ENCODE measurements around the gene NACC2.

Gene NACC2

GRCh38 chr9:136012651-136013050 lies 82.4 kb downstream of the NACC2 start:
- H3K4me3 ChIP-seq (ENCODE audit: low read depth in 1 of 2, low read length in 2 of 2), result no peak overlapping the region
- peaks cover 2 to 39% of the 10 kb centered on the region in 2 donors for H3K36me3 ChIP-seq (ENCODE audit: control insufficient read depth in 1 of 2, insufficient read depth in 2 of 2, low read length in 2 of 2)
- H3K27me3 ChIP-seq (ENCODE audit: low read depth, low read length), result no peaks in the 10 kb centered on the region
- H3K27ac ChIP-seq (ENCODE audit: low read length), result no peak overlapping the region
- H3K9me3 ChIP-seq (ENCODE audit: control insufficient read depth in 1 of 2, low read length in 2 of 2), result no peaks in the 10 kb centered on the region
- H3K4me1 ChIP-seq (ENCODE audit: control insufficient read depth in 1 of 2, insufficient read depth in 2 of 2, low read length in 2 of 2), result peaks cover 0 to 26% of the 10 kb centered on the region in 2 donors

DNA sequence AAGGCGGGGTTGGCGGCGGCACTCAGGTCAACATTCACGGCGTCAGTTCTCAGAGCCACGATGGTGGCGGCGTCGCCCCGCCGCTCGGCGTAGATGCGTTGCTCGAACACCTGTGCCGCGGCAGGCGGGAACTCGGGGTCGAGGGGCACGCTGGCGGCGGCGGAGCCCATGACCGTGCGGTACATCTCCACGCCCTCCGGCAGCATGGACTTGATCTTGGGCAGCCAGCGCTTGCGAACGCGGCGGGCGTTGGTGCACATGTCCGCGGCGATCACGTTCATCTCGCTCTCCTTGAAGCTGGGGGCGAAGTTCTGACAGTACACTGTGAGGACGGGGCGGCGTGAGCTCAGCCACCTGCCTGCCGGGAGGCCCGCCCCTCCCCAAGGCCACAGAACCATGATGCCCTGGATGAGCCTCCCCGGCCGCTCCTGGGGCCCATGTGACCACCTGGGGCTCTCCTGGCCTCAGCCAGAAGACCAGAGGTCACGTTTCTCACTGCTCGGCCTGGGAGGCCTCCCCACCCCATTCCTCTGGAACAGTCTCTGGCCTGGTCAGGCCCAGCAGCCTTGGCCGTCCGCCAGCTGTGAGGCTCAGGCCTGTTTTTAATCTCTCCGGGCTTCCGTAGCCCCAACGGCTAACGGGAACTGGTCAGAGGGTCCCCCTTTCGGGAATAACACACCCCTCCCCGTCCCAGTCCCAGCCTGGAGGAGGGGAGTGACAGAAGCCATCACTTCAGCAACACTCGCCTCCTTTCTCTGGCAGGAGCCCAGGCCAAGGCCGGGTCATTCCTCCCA lies 83.2 kb downstream of the NACC2 start:
- Histone ChIP-seq H3K4me3 (ENCODE audit: low read depth in 1 of 2, low read length in 2 of 2) (no peak overlapping the region), H3K27ac (ENCODE audit: low read length) (no peak overlapping the region), H3K27me3 (ENCODE audit: low read depth, low read length) (no peaks in the 10 kb centered on the region), H3K4me1 (ENCODE audit: control insufficient read depth in 1 of 2, insufficient read depth in 2 of 2, low read length in 2 of 2) (peaks cover 0 to 30% of the 10 kb centered on the region in 2 donors), H3K9me3 (ENCODE audit: control insufficient read depth in 1 of 2, low read length in 2 of 2) (no peaks in the 10 kb centered on the region), H3K36me3 (ENCODE audit: control insufficient read depth in 1 of 2, insufficient read depth in 2 of 2, low read length in 2 of 2) (peaks cover 2 to 39% of the 10 kb centered on the region in 2 donors)

GRCh38 chr9:136011376-136011702 lies 83.8 kb downstream of the NACC2 start:
- H3K4me3 ChIP-seq (ENCODE audit: low read depth in 1 of 2, low read length in 2 of 2), result no peak overlapping the region
- no peak overlapping the region for H3K27ac ChIP-seq (ENCODE audit: low read length)
- H3K9me3 ChIP-seq (ENCODE audit: control insufficient read depth in 1 of 2, low read length in 2 of 2), result no peaks in the 10 kb centered on the region
- H3K27me3 ChIP-seq (ENCODE audit: low read depth, low read length), result no peaks in the 10 kb centered on the region
- H3K36me3 ChIP-seq (ENCODE audit: control insufficient read depth in 1 of 2, insufficient read depth in 2 of 2, low read length in 2 of 2), result peaks cover 2 to 39% of the 10 kb centered on the region in 2 donors
- H3K4me1 ChIP-seq (ENCODE audit: control insufficient read depth in 1 of 2, insufficient read depth in 2 of 2, low read length in 2 of 2), result peaks cover 0 to 30% of the 10 kb centered on the region in 2 donors

GRCh38 chr9:136010615-136011361 lies 84.3 kb downstream of the NACC2 start:
- Histone ChIP-seq H3K9me3 (ENCODE audit: control insufficient read depth in 1 of 2, low read length in 2 of 2) (no peaks in the 10 kb centered on the region), H3K27me3 (ENCODE audit: low read depth, low read length) (no peaks in the 10 kb centered on the region), H3K4me3 (ENCODE audit: low read depth in 1 of 2, low read length in 2 of 2) (no peak overlapping the region), H3K4me1 (ENCODE audit: control insufficient read depth in 1 of 2, insufficient read depth in 2 of 2, low read length in 2 of 2) (peaks cover 0 to 30% of the 10 kb centered on the region in 2 donors), H3K36me3 (ENCODE audit: control insufficient read depth in 1 of 2, insufficient read depth in 2 of 2, low read length in 2 of 2) (peaks cover 2 to 39% of the 10 kb centered on the region in 2 donors), H3K27ac (ENCODE audit: low read length) (no peak overlapping the region)

DNA sequence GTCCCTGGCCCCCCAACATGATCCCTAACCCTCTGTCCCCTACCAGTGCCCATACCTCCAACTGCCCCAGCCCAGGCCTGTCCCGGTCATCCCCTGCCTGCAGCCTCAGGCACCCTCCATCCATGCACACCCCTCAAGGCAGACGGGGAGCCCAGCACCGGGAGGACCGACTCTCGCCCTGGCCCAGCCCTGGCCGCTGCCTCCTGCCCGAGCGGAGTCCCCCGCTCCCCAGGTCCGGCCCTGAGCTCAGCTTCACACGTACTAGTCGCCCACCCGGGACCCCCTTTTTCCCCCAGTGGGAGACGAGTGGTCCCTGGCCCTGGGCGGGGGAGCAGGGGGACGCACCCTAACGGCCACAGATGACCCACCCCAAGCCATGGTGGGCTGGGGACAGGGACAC lies 84.9 kb downstream of the NACC2 start:
- H3K4me3 ChIP-seq (ENCODE audit: low read depth in 1 of 2, low read length in 2 of 2), result no peak overlapping the region
- peaks cover 0 to 30% of the 10 kb centered on the region in 2 donors for H3K4me1 ChIP-seq (ENCODE audit: control insufficient read depth in 1 of 2, insufficient read depth in 2 of 2, low read length in 2 of 2)
- H3K9me3 ChIP-seq (ENCODE audit: control insufficient read depth in 1 of 2, low read length in 2 of 2), result no peaks in the 10 kb centered on the region
- H3K27ac ChIP-seq (ENCODE audit: low read length), result no peak overlapping the region
- H3K27me3 ChIP-seq (ENCODE audit: low read depth, low read length), result no peaks in the 10 kb centered on the region
- H3K36me3 ChIP-seq (ENCODE audit: control insufficient read depth in 1 of 2, insufficient read depth in 2 of 2, low read length in 2 of 2), result peaks cover 2 to 35% of the 10 kb centered on the region in 2 donors

DNA sequence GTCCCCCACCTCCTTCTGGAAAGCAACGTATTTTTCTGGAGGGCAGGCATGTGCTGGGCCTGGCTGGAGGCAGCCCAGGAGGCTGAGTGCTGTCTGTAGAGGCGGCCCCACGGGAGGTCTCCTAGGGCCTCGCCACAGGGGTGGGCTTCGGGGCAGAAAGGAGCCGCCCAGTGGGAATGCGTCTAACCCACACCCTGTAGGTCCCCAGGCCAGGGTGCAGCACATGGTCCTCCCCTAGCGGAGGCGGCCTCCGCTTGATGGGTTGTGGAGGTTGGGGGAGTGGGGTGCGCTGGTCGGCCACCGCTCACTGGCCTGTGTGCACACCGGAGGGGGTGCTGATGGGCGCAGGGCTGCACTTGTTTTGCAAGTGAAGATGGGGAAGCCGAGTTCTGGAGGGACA lies 85.6 kb downstream of the NACC2 start:
- peaks cover 2 to 34% of the 10 kb centered on the region in 2 donors for H3K36me3 ChIP-seq (ENCODE audit: control insufficient read depth in 1 of 2, insufficient read depth in 2 of 2, low read length in 2 of 2)
- H3K4me1 ChIP-seq (ENCODE audit: control insufficient read depth in 1 of 2, insufficient read depth in 2 of 2, low read length in 2 of 2), result peaks cover 0 to 30% of the 10 kb centered on the region in 2 donors
- H3K27ac ChIP-seq (ENCODE audit: low read length), result peak overlapping the region; percentile 39
- no peak overlapping the region for H3K4me3 ChIP-seq (ENCODE audit: low read depth in 1 of 2, low read length in 2 of 2)
- no peaks in the 10 kb centered on the region for H3K9me3 ChIP-seq (ENCODE audit: control insufficient read depth in 1 of 2, low read length in 2 of 2)
- H3K27me3 ChIP-seq (ENCODE audit: low read depth, low read length), result no peaks in the 10 kb centered on the region

DNA sequence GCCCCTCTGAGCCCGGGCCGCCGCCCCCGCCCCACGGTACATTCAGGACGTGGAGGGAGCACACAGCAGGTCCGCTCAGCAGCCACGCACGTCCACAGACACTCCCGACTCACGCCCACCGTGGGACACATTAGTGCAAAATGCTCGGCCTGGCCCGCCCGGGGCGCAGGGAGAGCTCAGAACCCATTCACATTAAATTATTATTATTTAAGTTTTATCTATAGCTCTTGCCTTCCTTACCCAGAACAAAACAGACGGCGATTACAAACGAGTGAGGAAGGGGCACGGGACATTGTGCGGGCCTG lies 86.4 kb downstream of the NACC2 start:
- peak overlapping the region; percentile 39 for H3K27ac ChIP-seq (ENCODE audit: low read length)

GRCh38 chr9:136007934-136008692 lies 87.0 kb downstream of the NACC2 start:
- peak overlapping the region; percentile 60 for H3K27ac ChIP-seq (ENCODE audit: low read length)

More for the DNA sequence above, 86.4 kb downstream of the NACC2 start:
- Histone ChIP-seq H3K4me3 (ENCODE audit: low read depth in 1 of 2, low read length in 2 of 2) (no peak overlapping the region), H3K4me1 (ENCODE audit: control insufficient read depth in 1 of 2, insufficient read depth in 2 of 2, low read length in 2 of 2) (peaks cover 0 to 34% of the 10 kb centered on the region in 2 donors), H3K27me3 (ENCODE audit: low read depth, low read length) (no peaks in the 10 kb centered on the region), H3K36me3 (ENCODE audit: control insufficient read depth in 1 of 2, insufficient read depth in 2 of 2, low read length in 2 of 2) (peaks cover 2 to 32% of the 10 kb centered on the region in 2 donors), H3K9me3 (ENCODE audit: control insufficient read depth in 1 of 2, low read length in 2 of 2) (no peaks in the 10 kb centered on the region)

GRCh38 chr9:136007276-136007933 lies 87.7 kb downstream of the NACC2 start:
- H3K4me1 ChIP-seq (ENCODE audit: control insufficient read depth in 1 of 2, insufficient read depth in 2 of 2, low read length in 2 of 2), result peaks cover 0 to 36% of the 10 kb centered on the region in 2 donors
- H3K9me3 ChIP-seq (ENCODE audit: control insufficient read depth in 1 of 2, low read length in 2 of 2), result no peaks in the 10 kb centered on the region
- no peaks in the 10 kb centered on the region for H3K27me3 ChIP-seq (ENCODE audit: low read depth, low read length)
- H3K36me3 ChIP-seq (ENCODE audit: control insufficient read depth in 1 of 2, insufficient read depth in 2 of 2, low read length in 2 of 2), result peaks cover 2 to 26% of the 10 kb centered on the region in 2 donors
- peak overlapping the region; percentile 60 for H3K27ac ChIP-seq (ENCODE audit: low read length)
- no peak overlapping the region for H3K4me3 ChIP-seq (ENCODE audit: low read depth in 1 of 2, low read length in 2 of 2)

More at GRCh38 chr9:136007934-136008692, 87.0 kb downstream of the NACC2 start:
- peaks cover 0 to 39% of the 10 kb centered on the region in 2 donors for H3K4me1 ChIP-seq (ENCODE audit: control insufficient read depth in 1 of 2, insufficient read depth in 2 of 2, low read length in 2 of 2)
- peaks cover 2 to 27% of the 10 kb centered on the region in 2 donors for H3K36me3 ChIP-seq (ENCODE audit: control insufficient read depth in 1 of 2, insufficient read depth in 2 of 2, low read length in 2 of 2)
- no peaks in the 10 kb centered on the region for H3K9me3 ChIP-seq (ENCODE audit: control insufficient read depth in 1 of 2, low read length in 2 of 2)
- no peaks in the 10 kb centered on the region for H3K27me3 ChIP-seq (ENCODE audit: low read depth, low read length)
- H3K4me3 ChIP-seq (ENCODE audit: low read depth in 1 of 2, low read length in 2 of 2), result no peak overlapping the region

- no peaks in the 10 kb centered on the region for H3K27me3 ChIP-seq (ENCODE audit: low read depth, low read length)
- H3K4me3 ChIP-seq (ENCODE audit: low read depth in 1 of 2, low read length in 2 of 2), result no peak overlapping the region
- peaks cover 2 to 18% of the 10 kb centered on the region in 2 donors for H3K36me3 ChIP-seq (ENCODE audit: control insufficient read depth in 1 of 2, insufficient read depth in 2 of 2, low read length in 2 of 2)
- H3K9me3 ChIP-seq (ENCODE audit: control insufficient read depth in 1 of 2, low read length in 2 of 2), result no peaks in the 10 kb centered on the region
- no peak overlapping the region for H3K27ac ChIP-seq (ENCODE audit: low read length)
- H3K4me1 ChIP-seq (ENCODE audit: control insufficient read depth in 1 of 2, insufficient read depth in 2 of 2, low read length in 2 of 2), result peaks cover 0 to 24% of the 10 kb centered on the region in 2 donors
Measured at GRCh38 chr9:136006169-136006568, 88.9 kb downstream of the NACC2 start.

- peaks cover 0 to 24% of the 10 kb centered on the region in 2 donors for H3K4me1 ChIP-seq (ENCODE audit: control insufficient read depth in 1 of 2, insufficient read depth in 2 of 2, low read length in 2 of 2)
Measured at GRCh38 chr9:136004712-136005111, 90.4 kb downstream of the NACC2 start.

More at GRCh38 chr9:136004712-136005111, 90.4 kb downstream of the NACC2 start:
- Histone ChIP-seq H3K36me3 (ENCODE audit: control insufficient read depth in 1 of 2, insufficient read depth in 2 of 2, low read length in 2 of 2) (peaks cover 0 to 7% of the 10 kb centered on the region in 2 donors), H3K4me3 (ENCODE audit: low read depth in 1 of 2, low read length in 2 of 2) (no peak overlapping the region), H3K9me3 (ENCODE audit: control insufficient read depth in 1 of 2, low read length in 2 of 2) (no peaks in the 10 kb centered on the region), H3K27me3 (ENCODE audit: low read depth, low read length) (no peaks in the 10 kb centered on the region), H3K27ac (ENCODE audit: low read length) (no peak overlapping the region)

Measured in muscle layer of duodenum (tissue), 2 donors.